Skeletal muscle cell (primary cell): ENCODE measurements around the gene SS18L1.

ENCODE experiments used
- DNase-seq: peaks from one replicate; pipeline ENCODE4 v3.0.0-alpha.2; 2010; ENCODE audit warnings: low read depth
- H3K4me3 ChIP-seq: 2 replicates; pipeline ENCODE4 v1.5.1; 2011; ENCODE audit warnings: low read depth, mild to moderate bottlenecking, control low read depth, low read length, moderate library complexity

The SS18L1 gene

GRCh38 chr20:62202676-62203377, 59.3 kb downstream of the SS18L1 start:
- no peak for DNase-seq
- no peak overlapping the region for H3K4me3 ChIP-seq

- no peak overlapping the region for H3K4me3 ChIP-seq
- no peak for DNase-seq
Measured at GRCh38 chr20:62203378-62204030, 59.9 kb downstream of the SS18L1 start.

GRCh38 chr20:62205618-62206387, 62.2 kb downstream of the SS18L1 start:
- no peak overlapping the region for H3K4me3 ChIP-seq
- DNase-seq: no peak

- no peak for DNase-seq
- no peak overlapping the region for H3K4me3 ChIP-seq
Measured at GRCh38 chr20:62206388-62206775, 62.8 kb downstream of the SS18L1 start.

- DNase-seq: no peak
Measured at GRCh38 chr20:62208061-62208794, 64.7 kb downstream of the SS18L1 start.

GRCh38 chr20:62208795-62209755, 65.5 kb downstream of the SS18L1 start:
- no peak for DNase-seq
- H3K4me3 ChIP-seq: no peak overlapping the region

More at GRCh38 chr20:62208061-62208794, 64.7 kb downstream of the SS18L1 start:
- no peak overlapping the region for H3K4me3 ChIP-seq

GRCh38 chr20:62209850-62210495, 66.4 kb downstream of the SS18L1 start:
- DNase-seq: no peak
- H3K4me3 ChIP-seq: no peak overlapping the region

GRCh38 chr20:62210496-62210855, 66.9 kb downstream of the SS18L1 start:
- H3K4me3 ChIP-seq: no peak overlapping the region
- no peak for DNase-seq

- H3K4me3 ChIP-seq: no peak overlapping the region
- DNase-seq: no peak
Measured at GRCh38 chr20:62211216-62211615, 67.6 kb downstream of the SS18L1 start.

GRCh38 chr20:62211769-62212288, 68.3 kb downstream of the SS18L1 start:
- no peak overlapping the region for H3K4me3 ChIP-seq
- no peak for DNase-seq

- DNase-seq: no peak
- H3K4me3 ChIP-seq: no peak overlapping the region
Measured at GRCh38 chr20:62212299-62212698, 68.7 kb downstream of the SS18L1 start.

GRCh38 chr20:62214067-62214466, 70.5 kb downstream of the SS18L1 start:
- DNase-seq: no peak
- no peak overlapping the region for H3K4me3 ChIP-seq

- H3K4me3 ChIP-seq: no peak overlapping the region
Measured at GRCh38 chr20:62215020-62215990, 71.7 kb downstream of the SS18L1 start.

GRCh38 chr20:62215991-62216635, 72.5 kb downstream of the SS18L1 start:
- no peak overlapping the region for H3K4me3 ChIP-seq
- DNase-seq: no peak

More at GRCh38 chr20:62215020-62215990, 71.7 kb downstream of the SS18L1 start:
- DNase-seq: no peak

- no peak for DNase-seq
- no peak overlapping the region for H3K4me3 ChIP-seq
Measured at GRCh38 chr20:62216636-62217566, 73.3 kb downstream of the SS18L1 start.
